Activated T-helper 2 cell treated with anti-CD3 and anti-CD28 coated beads, Interferon-gamma antibody, Interleukin-2, Interleukin-4, amounts not matched to agents 10 μg/mL and 5 μg/mL and 100 μg/mL, durations not matched to agents 14 hours and 24 hours and 36 hours (primary cell): ENCODE data around the gene FTCD. TPM values are rescaled to one million over a fixed set of nuclear protein-coding genes. Genes with fewer than 3 reads are reported as not detected.

Experiments
- DNase-seq: peaks from one replicate; pipeline ENCODE4 v3.0.0; 2021; ENCODE audit warnings: low spot score
- H3K27ac Mint-ChIP-seq: one replicate; pipeline ENCODE4 v1.8.0; 2021; ENCODE audit warnings: mixed read lengths
- H3K27me3 Mint-ChIP-seq: one replicate; pipeline ENCODE4 v1.8.0; 2021; ENCODE audit warnings: low read depth, mixed read lengths
- H3K36me3 Mint-ChIP-seq: one replicate; pipeline ENCODE4 v1.8.0; 2021; ENCODE audit warnings: low read depth, mixed read lengths
- H3K4me1 Mint-ChIP-seq: one replicate; pipeline ENCODE4 v1.8.0; 2021; ENCODE audit warnings: low read depth, mixed read lengths
- H3K4me3 Mint-ChIP-seq: one replicate; pipeline ENCODE4 v1.8.0; 2021; ENCODE audit warnings: low read depth, mild to moderate bottlenecking, moderate library complexity, mixed read lengths
- H3K9me3 Mint-ChIP-seq: one replicate; pipeline ENCODE4 v1.8.0; 2021; ENCODE audit warnings: mixed read lengths
- intact Hi-C: fragments of 100-400 bp; cut with micrococcal nuclease; formaldehyde crosslinking; loops from one replicate; pipeline ENCODE4 v1.15.1; 2023
- total RNA-seq: library from RNA; stranded (reverse); gene quantifications from 2 replicates; pipeline ENCODE4 v1.2.3, GENCODE V29; 2022

FTCD gene
- total RNA-seq, 1 donor from 2014 or later: 0.14 TPM

- Mint-ChIP-seq H3K4me1 (no peaks in the 10 kb centered on the region), H3K27ac (no peak overlapping the region)
These were observed 4.7 kb upstream of the FTCD start for GRCh38 chr21:46159841-46160656.

GRCh38 chr21:46159390-46159789 is 4.0 kb upstream of the FTCD start:
- intact Hi-C loops: no loop called here
- no peaks in the 10 kb centered on the region for H3K4me1 Mint-ChIP-seq
- no peaks in the 10 kb centered on the region for H3K27me3 Mint-ChIP-seq
- no peaks in the 10 kb centered on the region for H3K9me3 Mint-ChIP-seq
- H3K27ac Mint-ChIP-seq: no peak overlapping the region
- DNase-seq: peak; percentile 8
- H3K4me3 Mint-ChIP-seq: no peak overlapping the region
- H3K36me3 Mint-ChIP-seq: no peaks in the 10 kb centered on the region

More at GRCh38 chr21:46159841-46160656, 4.7 kb upstream of the FTCD start:
- Mint-ChIP-seq H3K4me3 (no peak overlapping the region), H3K9me3 (no peaks in the 10 kb centered on the region), H3K36me3 (no peaks in the 10 kb centered on the region), H3K27me3 (no peaks in the 10 kb centered on the region)
- peak; percentile 8 for DNase-seq
- intact Hi-C loops: no loop called here

GRCh38 chr21:46158666-46159300 is 3.4 kb upstream of the FTCD start:
- Mint-ChIP-seq H3K36me3 (no peaks in the 10 kb centered on the region), H3K4me1 (no peaks in the 10 kb centered on the region), H3K27ac (no peak overlapping the region), H3K4me3 (no peak overlapping the region), H3K27me3 (no peaks in the 10 kb centered on the region), H3K9me3 (no peaks in the 10 kb centered on the region)
- intact Hi-C loops: no loop called here
- DNase-seq: no peak

GRCh38 chr21:46157987-46158451 is 2.6 kb upstream of the FTCD start:
- no peak for DNase-seq

GRCh38 chr21:46157396-46157986 is 2.1 kb upstream of the FTCD start:
- no peak for DNase-seq
- Mint-ChIP-seq H3K9me3 (no peaks in the 10 kb centered on the region), H3K36me3 (no peaks in the 10 kb centered on the region), H3K4me1 (no peaks in the 10 kb centered on the region), H3K27me3 (no peaks in the 10 kb centered on the region), H3K4me3 (no peak overlapping the region), H3K27ac (no peak overlapping the region)
- intact Hi-C loops: no loop called here

More at GRCh38 chr21:46157987-46158451, 2.6 kb upstream of the FTCD start:
- no peak overlapping the region for H3K4me3 Mint-ChIP-seq
- H3K27ac Mint-ChIP-seq: no peak overlapping the region
- H3K36me3 Mint-ChIP-seq: no peaks in the 10 kb centered on the region
- H3K4me1 Mint-ChIP-seq: no peaks in the 10 kb centered on the region
- no peaks in the 10 kb centered on the region for H3K27me3 Mint-ChIP-seq
- H3K9me3 Mint-ChIP-seq: no peaks in the 10 kb centered on the region
- intact Hi-C loops: no loop called here

DNA sequence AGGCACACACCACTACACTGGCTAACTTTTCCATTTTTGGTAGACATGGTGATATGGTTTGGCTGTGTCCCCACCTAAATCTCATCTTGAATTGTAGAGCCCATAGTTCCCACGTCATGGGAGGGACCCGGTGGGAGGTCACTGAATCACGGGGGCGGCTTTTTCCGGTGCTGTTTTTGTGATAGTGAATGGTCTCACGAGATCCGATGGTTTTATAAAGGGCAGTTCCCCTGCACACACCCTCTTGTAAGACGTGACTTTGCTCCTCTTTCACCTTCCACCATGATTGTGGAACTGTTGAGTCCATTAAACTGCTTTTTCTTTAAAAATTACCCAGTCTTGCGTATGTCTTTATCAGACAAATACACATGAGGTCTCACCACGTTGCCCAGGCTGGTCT is 1.3 kb upstream of the FTCD start:
- Mint-ChIP-seq H3K9me3 (no peaks in the 10 kb centered on the region), H3K27me3 (no peaks in the 10 kb centered on the region), H3K4me3 (no peak overlapping the region), H3K36me3 (no peaks in the 10 kb centered on the region), H3K27ac (no peak overlapping the region), H3K4me1 (no peaks in the 10 kb centered on the region)
- peak; percentile 7 for DNase-seq
- intact Hi-C loops: no loop called here

- no peak for DNase-seq
- no peaks in the 10 kb centered on the region for H3K36me3 Mint-ChIP-seq
- no peaks in the 10 kb centered on the region for H3K9me3 Mint-ChIP-seq
- no peak overlapping the region for H3K4me3 Mint-ChIP-seq
- H3K4me1 Mint-ChIP-seq: no peaks in the 10 kb centered on the region
- intact Hi-C loops: no loop called here
- no peaks in the 10 kb centered on the region for H3K27me3 Mint-ChIP-seq
- H3K27ac Mint-ChIP-seq: no peak overlapping the region
These were observed 933 bp upstream of the FTCD start for GRCh38 chr21:46156378-46156645.

DNA sequence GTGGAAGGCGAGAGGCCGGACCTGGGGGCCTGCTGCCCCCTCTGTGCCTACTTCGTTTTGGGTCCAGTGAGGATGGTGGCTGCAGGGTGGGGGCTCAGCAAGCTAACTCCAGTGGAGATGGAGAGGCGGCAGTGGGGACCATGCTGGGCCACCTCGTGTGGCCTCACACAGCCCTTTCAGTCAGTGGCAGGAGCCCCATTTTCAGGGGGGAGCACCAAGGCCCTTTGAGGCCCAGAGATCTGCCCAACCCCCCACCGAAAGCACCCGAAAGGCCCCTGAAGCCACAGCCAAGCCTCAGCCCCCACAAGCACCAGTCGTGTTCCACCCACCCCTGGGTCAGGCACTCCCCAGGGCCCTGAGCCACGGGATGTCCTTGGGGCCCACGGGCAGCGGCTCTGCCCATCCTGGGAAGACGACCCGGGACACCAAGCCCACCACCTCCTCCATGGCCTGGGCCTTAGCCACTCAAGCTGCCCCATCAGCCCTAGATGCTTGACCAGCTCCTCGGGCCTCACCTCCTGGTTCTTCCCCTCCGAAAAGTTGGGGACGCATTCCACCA is 345 bp downstream of the FTCD start:
- Mint-ChIP-seq H3K4me1 (no peaks in the 10 kb centered on the region), H3K4me3 (no peak overlapping the region), H3K36me3 (no peaks in the 10 kb centered on the region), H3K9me3 (no peaks in the 10 kb centered on the region), H3K27me3 (no peaks in the 10 kb centered on the region), H3K27ac (no peak overlapping the region)
- intact Hi-C loops: no loop called here
- no peak for DNase-seq

DNA sequence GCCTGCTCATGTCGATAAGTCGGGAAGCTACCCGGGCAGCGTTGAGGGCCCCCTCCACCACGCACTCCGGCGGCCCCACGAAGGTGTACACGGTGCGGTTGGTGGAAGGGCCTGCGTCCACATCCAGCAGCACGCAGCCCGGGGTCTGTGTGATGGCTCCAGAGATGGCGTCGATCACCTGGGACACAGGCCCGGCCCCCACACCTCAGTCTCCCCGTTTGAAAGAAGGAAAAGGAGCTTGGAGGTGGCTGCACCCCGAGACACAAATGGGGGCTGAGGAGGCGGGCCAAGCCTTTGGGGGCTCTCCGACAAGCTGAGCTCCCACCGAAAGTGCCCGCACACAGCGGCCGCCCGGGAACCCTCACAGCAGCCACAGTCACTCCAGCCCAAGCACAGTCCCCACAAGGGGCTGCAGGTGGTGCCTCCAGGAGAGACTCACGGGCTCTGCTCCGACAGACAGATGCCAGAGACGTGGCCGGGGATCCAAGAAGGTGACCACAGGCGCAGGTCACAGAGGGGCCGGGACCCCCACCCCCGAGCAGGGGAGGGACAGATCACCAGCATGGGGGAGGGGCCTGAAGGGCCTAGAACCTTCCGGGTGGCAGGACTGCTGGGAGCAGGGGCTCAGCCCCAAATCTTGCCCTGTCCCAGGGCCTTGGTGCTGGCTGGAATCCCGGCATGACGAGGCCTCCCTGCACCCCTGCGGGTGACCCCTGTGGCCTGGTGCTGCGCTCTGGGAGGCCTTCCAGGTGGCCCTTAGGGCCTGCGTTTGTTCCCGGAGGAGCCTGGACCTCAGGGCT is 1.0 kb downstream of the FTCD start:
- intact Hi-C loops: no loop called here
- no peak for DNase-seq
- no peak overlapping the region for H3K4me3 Mint-ChIP-seq
- no peaks in the 10 kb centered on the region for H3K4me1 Mint-ChIP-seq
- H3K27me3 Mint-ChIP-seq: no peaks in the 10 kb centered on the region
- H3K27ac Mint-ChIP-seq: no peak overlapping the region
- H3K9me3 Mint-ChIP-seq: no peaks in the 10 kb centered on the region
- H3K36me3 Mint-ChIP-seq: no peaks in the 10 kb centered on the region

DNA sequence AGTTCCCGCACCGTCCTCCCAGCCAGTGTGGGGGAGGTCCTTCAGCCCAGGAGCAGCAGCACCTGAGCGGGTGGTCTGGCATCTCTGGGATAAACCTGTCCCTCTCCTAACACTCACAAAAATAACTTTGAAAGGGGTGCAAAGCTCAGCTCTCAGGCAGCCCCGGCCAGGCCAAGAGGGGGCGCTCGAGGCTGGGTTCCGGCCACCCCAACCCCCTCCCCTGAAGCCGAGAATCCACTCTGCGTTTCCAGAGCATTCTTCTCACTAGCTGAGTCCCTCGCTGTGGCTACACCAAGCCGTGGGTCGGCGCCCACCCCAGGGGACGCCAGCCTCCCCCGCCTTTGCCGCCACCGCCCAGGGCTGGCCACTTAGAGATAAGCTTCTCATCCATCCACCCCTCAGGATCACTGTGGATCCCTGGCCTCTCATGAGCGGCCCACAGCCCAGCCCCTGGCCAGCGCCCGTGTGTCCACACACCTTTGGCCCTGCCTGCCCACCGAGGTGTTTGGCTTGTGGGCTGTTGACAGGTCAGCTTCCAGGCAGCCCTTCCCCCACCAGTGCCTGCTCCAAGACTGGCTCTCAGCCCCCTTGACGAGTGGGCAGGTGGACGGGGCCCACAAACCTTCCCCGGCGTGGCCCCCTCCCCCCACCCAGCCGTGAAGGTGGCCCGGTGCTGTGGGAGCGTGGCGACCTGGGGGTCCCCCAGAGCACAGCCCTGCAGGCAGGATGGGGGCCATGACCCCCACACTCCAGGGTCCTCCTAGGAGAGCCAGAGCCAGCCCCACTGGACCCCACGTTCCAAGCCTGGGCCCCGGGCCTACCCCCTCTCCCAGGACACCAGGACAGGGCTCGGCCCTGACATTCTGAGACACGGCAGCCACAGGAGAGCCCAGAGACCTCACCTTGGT is 1.9 kb downstream of the FTCD start:
- intact Hi-C loops: no loop called here
- Mint-ChIP-seq H3K4me3 (no peak overlapping the region), H3K36me3 (no peaks in the 10 kb centered on the region)

GRCh38 chr21:46152927-46153246 is 2.5 kb downstream of the FTCD start:
- Mint-ChIP-seq H3K36me3 (no peaks in the 10 kb centered on the region), H3K4me3 (no peak overlapping the region), H3K27me3 (no peaks in the 10 kb centered on the region), H3K9me3 (no peaks in the 10 kb centered on the region), H3K27ac (no peak overlapping the region), H3K4me1 (no peaks in the 10 kb centered on the region)
- no peak for DNase-seq
- intact Hi-C loops: no loop called here

More for the DNA sequence above, 1.9 kb downstream of the FTCD start:
- Mint-ChIP-seq H3K27ac (no peak overlapping the region), H3K27me3 (no peaks in the 10 kb centered on the region), H3K9me3 (no peaks in the 10 kb centered on the region), H3K4me1 (no peaks in the 10 kb centered on the region)
- no peak for DNase-seq
